ENCODE results near the gene ABCA2. TPM values are rescaled to one million over a fixed set of nuclear protein-coding genes. Genes with fewer than 3 reads are reported as not detected.

ABCA2 gene
- total RNA-seq, 1 donor from 2014 or later = 45.0 TPM

GRCh38 chr9:137019891-137020683 lies 8.0 kb downstream of the ABCA2 start:
- Histone ChIP-seq H3K27me3 (ENCODE audit: low read depth) (no peaks in the 10 kb centered on the region), H3K27ac (no peak overlapping the region), H3K36me3 (peaks cover 32% of the 10 kb centered on the region), H3K9me3 (no peaks in the 10 kb centered on the region), H3K4me3 (no peak overlapping the region), H3K4me1 (no peaks in the 10 kb centered on the region)
- intact Hi-C loops (cut with DNase I) = no loop called here
- TF ChIP-seq, protein P1, sequence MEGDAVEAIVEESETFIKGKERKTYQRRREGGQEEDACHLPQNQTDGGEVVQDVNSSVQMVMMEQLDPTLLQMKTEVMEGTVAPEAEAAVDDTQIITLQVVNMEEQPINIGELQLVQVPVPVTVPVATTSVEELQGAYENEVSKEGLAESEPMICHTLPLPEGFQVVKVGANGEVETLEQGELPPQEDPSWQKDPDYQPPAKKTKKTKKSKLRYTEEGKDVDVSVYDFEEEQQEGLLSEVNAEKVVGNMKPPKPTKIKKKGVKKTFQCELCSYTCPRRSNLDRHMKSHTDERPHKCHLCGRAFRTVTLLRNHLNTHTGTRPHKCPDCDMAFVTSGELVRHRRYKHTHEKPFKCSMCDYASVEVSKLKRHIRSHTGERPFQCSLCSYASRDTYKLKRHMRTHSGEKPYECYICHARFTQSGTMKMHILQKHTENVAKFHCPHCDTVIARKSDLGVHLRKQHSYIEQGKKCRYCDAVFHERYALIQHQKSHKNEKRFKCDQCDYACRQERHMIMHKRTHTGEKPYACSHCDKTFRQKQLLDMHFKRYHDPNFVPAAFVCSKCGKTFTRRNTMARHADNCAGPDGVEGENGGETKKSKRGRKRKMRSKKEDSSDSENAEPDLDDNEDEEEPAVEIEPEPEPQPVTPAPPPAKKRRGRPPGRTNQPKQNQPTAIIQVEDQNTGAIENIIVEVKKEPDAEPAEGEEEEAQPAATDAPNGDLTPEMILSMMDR (IDR thresholded peaks at IDR 0.05) = no peak
- DNase-seq (no peak), ATAC-seq (no peak)

DNA sequence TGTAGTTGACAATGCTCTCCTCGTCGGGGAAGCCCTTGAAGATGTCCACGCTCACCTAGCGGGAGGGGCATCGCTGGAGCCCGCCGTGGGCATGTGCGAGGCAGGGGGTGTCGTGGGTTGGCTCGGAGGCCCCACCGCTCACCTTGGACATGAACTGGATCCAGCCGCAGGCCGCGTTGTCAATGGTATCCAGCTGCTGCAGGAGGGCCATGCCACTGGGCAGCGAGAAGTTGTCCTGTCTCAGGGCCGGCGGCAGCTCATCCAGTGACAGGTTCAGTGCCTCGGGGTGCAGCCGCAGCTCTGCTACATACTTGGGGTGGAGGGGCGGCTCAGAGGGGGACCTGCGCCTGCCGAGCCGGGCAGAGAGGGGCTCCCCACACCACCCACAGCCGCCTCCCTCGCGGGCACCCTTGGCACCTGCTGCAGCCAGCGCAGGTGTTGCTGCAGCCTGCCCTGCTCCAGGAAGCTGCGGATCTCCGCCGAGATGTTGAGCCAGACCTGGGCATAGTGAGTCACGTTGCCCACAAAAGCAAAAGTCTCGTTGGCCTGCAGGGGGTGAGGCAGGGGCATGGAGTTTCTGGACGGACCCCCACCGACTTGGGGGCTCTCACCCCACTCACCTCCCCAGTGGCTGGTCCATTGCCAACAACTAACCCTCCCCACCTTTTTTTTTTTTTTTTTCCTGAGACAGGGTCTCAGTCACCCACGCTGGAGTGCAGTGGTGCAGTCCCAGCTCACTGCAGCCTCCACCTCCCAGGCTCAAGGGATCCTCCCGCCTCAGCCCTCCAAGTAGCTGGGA lies 9.1 kb downstream of the ABCA2 start:
- Histone ChIP-seq H3K4me3 (no peak overlapping the region), H3K9me3 (no peaks in the 10 kb centered on the region), H3K27ac (no peak overlapping the region), H3K4me1 (no peaks in the 10 kb centered on the region), H3K36me3 (peaks cover 32% of the 10 kb centered on the region), H3K27me3 (ENCODE audit: low read depth) (no peaks in the 10 kb centered on the region)
- TF ChIP-seq, protein P1 (IDR thresholded peaks at IDR 0.05) = no peak
- intact Hi-C loops (cut with DNase I) = no loop called here
- no peak for ATAC-seq
- no peak for DNase-seq

DNA sequence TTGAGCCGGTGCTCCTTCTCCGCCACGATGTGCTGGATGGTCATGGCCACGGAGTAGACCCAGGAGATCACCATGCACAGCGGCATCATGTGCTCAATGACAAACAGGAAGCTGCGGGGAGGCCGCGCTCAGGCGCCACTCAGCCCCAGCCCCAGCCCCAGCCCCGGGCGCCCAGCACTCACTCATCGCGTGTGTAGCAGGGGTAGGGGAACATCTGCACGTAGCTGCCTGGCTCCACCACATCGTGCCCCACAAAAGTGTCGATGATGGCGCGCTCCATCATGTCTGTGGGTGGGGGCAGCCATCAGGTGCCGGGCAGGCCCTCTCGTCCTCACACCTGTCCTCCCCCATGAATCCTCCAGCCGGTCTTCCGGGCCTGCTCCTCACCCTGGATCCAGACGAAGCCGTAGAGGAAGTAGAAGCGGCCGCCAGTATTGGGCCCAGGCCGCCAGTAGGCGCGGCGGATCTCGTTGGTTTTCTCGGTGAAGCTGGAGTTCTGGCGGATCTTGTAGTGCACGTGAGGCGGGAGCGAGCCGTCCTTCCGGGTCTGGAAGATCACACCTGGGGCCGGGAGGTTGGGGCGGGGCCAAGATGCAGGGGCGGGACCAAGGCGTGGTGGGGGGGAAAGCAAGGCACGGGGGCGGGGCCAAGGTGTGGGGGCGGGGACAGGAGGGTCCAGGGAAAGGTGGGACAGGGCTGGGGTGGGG lies 10.1 kb downstream of the ABCA2 start:
- intact Hi-C loops (cut with DNase I) = no loop called here
- TF ChIP-seq, protein P1 (IDR thresholded peaks at IDR 0.05) = no peak
- H3K36me3 ChIP-seq = peaks cover 33% of the 10 kb centered on the region
- DNase-seq = no peak
- no peaks in the 10 kb centered on the region for H3K9me3 ChIP-seq
- H3K27me3 ChIP-seq (ENCODE audit: low read depth) = no peaks in the 10 kb centered on the region
- no peak overlapping the region for H3K27ac ChIP-seq
- no peak overlapping the region for H3K4me3 ChIP-seq
- H3K4me1 ChIP-seq = no peaks in the 10 kb centered on the region
- ATAC-seq = no peak

DNA sequence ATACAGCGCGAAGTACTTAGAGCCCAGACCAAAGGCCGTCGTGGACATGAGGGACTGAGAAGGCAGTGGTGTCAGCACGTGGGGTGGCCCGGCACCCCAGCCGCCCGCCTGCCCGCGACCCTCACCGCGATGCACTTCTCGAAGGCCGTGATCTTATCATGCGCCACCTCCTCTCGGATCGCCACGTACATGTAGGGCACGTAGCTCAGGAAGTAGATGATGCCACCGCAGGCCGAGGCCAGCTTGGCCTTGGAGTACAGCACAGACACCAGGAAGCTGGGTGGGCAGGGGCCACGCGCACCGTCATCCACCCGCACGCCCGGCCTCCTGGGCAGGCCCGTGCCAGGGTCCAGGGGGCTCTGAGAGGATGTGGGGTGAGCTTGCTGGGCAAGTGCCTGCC lies 11.0 kb downstream of the ABCA2 start:
- Histone ChIP-seq H3K36me3 (peaks cover 41% of the 10 kb centered on the region), H3K4me3 (no peak overlapping the region), H3K27me3 (ENCODE audit: low read depth) (no peaks in the 10 kb centered on the region), H3K27ac (no peak overlapping the region), H3K9me3 (no peaks in the 10 kb centered on the region), H3K4me1 (no peaks in the 10 kb centered on the region)
- no peak for DNase-seq
- TF ChIP-seq, protein P1 (IDR thresholded peaks at IDR 0.05) = no peak
- no peak for ATAC-seq
- intact Hi-C loops (cut with DNase I) = no loop called here

- H3K36me3 ChIP-seq = peaks cover 46% of the 10 kb centered on the region
- intact Hi-C loops (cut with DNase I) = no loop called here
- ATAC-seq = no peak
Measured at GRCh38 chr9:137016436-137016835, 11.6 kb downstream of the ABCA2 start.

More at GRCh38 chr9:137016436-137016835, 11.6 kb downstream of the ABCA2 start:
- Histone ChIP-seq H3K4me3 (no peak overlapping the region), H3K9me3 (no peaks in the 10 kb centered on the region), H3K27ac (no peak overlapping the region), H3K27me3 (ENCODE audit: low read depth) (no peaks in the 10 kb centered on the region), H3K4me1 (no peaks in the 10 kb centered on the region)
- no peak for DNase-seq
- TF ChIP-seq, protein P1 (IDR thresholded peaks at IDR 0.05) = no peak

Measured in lower lobe of right lung (tissue), 2 donors.